Prostate gland (tissue), 2 donors: ENCODE measurements around the gene DNAJB12. TPM values are rescaled to one million over a fixed set of nuclear protein-coding genes. Genes with fewer than 3 reads are reported as not detected.

Source experiments
- DNase-seq: peaks from one replicate; pipeline ENCODE4 v3.0.0-alpha.2; 2019; ENCODE audit warnings: low spot score
- H3K27ac ChIP-seq, 2 donors: fragments of 200-600 bp; sonication (generic); 2 replicates each; pipeline ENCODE4 v1.5.1; 2017 to 2019
- H3K27me3 ChIP-seq: fragments of 200-600 bp; sonication (generic); replicated peaks from 2 replicates; pipeline ENCODE4 v1.5.1; 2019; ENCODE audit not compliant: insufficient read depth
- H3K36me3 ChIP-seq, 2 donors: fragments of 200-600 bp; sonication (generic); 1 replicate in 1 of 2; 2 replicates in 1 of 2; pipeline versions ENCODE4 v1.5.1 to v1.8.1; 2017 to 2019
- H3K4me1 ChIP-seq: fragments of 200-600 bp; sonication (generic); replicated peaks from 2 replicates; pipeline ENCODE4 v1.5.1; 2019
- H3K4me3 ChIP-seq, 2 donors: fragments of 200-600 bp; sonication (generic); 2 replicates each; pipeline ENCODE4 v1.5.1; 2017 to 2019
- H3K9me3 ChIP-seq: fragments of 200-600 bp; sonication (generic); 2 replicates; pipeline ENCODE4 v1.5.1; 2017
- CTCF ChIP-seq, 4 experiments: fragments of 200-600 bp in 2 of 4; fragments of 450-650 bp in 2 of 4; sonication (generic) in 2 of 4; IDR thresholded peaks; 1 replicate in 3 of 4; 2 replicates in 1 of 4; pipeline ENCODE4 v1.5.1; 2016 to 2019; ENCODE audit warnings: antibody characterized with exemption in 4 of 4, mild to moderate bottlenecking in 2 of 4, moderate library complexity in 2 of 4
- POLR2A ChIP-seq: fragments of 450-650 bp; IDR thresholded peaks from one replicate; pipeline ENCODE4 v1.6.1; 2016; ENCODE audit warnings: antibody characterized with exemption, mild to moderate bottlenecking
- POLR2AphosphoS5 ChIP-seq: sonication (generic); formaldehyde crosslinking; IDR thresholded peaks from one replicate; pipeline ENCODE4 v1.6.1; 2017; ENCODE audit warnings: antibody characterized with exemption
- WGBS: methylation state at CpG from one replicate; pipeline ENCODE4 v1.1.5; 2018; 5-methylcytosine and 5-hydroxymethylcytosine counted together
- intact Hi-C: fragments of 100-400 bp; cut with DNase I; formaldehyde crosslinking; loops from one replicate; pipeline ENCODE4 v1.14.2; 2022
- total RNA-seq, 2 donors: library from RNA; depleted of rRNA; stranded (reverse); fragments of >200 nt; gene quantifications; one replicate each; pipeline ENCODE4 v1.1.0, GENCODE V29; 2016

The DNAJB12 gene
- total RNA-seq, 2 donors from 2014 or later: 33.0 to 55.9 TPM

- Histone ChIP-seq H3K9me3 (no peaks in the 10 kb centered on the region), H3K4me3 (no peak overlapping the region), H3K27me3 (no peaks in the 10 kb centered on the region), H3K27ac (no peak overlapping the region), H3K36me3 (no peaks in the 10 kb centered on the region), H3K4me1 (peaks cover 15% of the 10 kb centered on the region)
- intact Hi-C loops: no loop called here
- no peak for TF ChIP-seq POLR2A
- no peak for TF ChIP-seq POLR2AphosphoS5
- no peak for TF ChIP-seq CTCF (IDR thresholded peaks at IDR 0.05)
- 93% methylated on average over 8 of the region's 8 CpGs for WGBS
- no peak for DNase-seq
Observed at GRCh38 chr10:72312865-72313391, 41.8 kb downstream of the DNAJB12 start.

- Histone ChIP-seq H3K4me3 (no peak overlapping the region), H3K4me1 (peaks cover 15% of the 10 kb centered on the region), H3K36me3 (no peaks in the 10 kb centered on the region), H3K27ac (no peak overlapping the region), H3K27me3 (no peaks in the 10 kb centered on the region), H3K9me3 (no peaks in the 10 kb centered on the region)
- TF ChIP-seq POLR2AphosphoS5: no peak
- TF ChIP-seq POLR2A: no peak
- TF ChIP-seq CTCF (IDR thresholded peaks at IDR 0.05): no peak
- no peak for DNase-seq
- intact Hi-C loops: no loop called here
- WGBS: 88% methylated on average over 7 of the region's 7 CpGs
Observed at GRCh38 chr10:72311667-72312066, 43.1 kb downstream of the DNAJB12 start.

- Histone ChIP-seq H3K27ac (peak overlapping the region; percentile 39 to 52), H3K36me3 (no peaks in the 10 kb centered on the region), H3K4me3 (no peak overlapping the region), H3K27me3 (no peaks in the 10 kb centered on the region), H3K9me3 (no peaks in the 10 kb centered on the region), H3K4me1 (peaks cover 7% of the 10 kb centered on the region)
- intact Hi-C loops: no loop called here
- WGBS: 48% methylated on average over 4 of the region's 4 CpGs
- DNase-seq: no peak
- TF ChIP-seq CTCF (IDR thresholded peaks at IDR 0.05): no peak
- TF ChIP-seq POLR2AphosphoS5: no peak
- no peak for TF ChIP-seq POLR2A
Observed at GRCh38 chr10:72310636-72311035, 44.1 kb downstream of the DNAJB12 start.

GRCh38 chr10:72310241-72310633 is 44.5 kb downstream of the DNAJB12 start:
- Histone ChIP-seq H3K4me1 (peaks cover 6% of the 10 kb centered on the region), H3K4me3 (no peak overlapping the region), H3K36me3 (no peaks in the 10 kb centered on the region), H3K27ac (peak overlapping the region; percentile 39 to 52), H3K9me3 (no peaks in the 10 kb centered on the region), H3K27me3 (no peaks in the 10 kb centered on the region)
- TF ChIP-seq POLR2A (no peak), POLR2AphosphoS5 (no peak), CTCF (IDR thresholded peaks at IDR 0.05) (no peak)
- DNase-seq: no peak
- intact Hi-C loops: no loop called here
- 33% methylated on average over 11 of the region's 11 CpGs for WGBS
